ENCODE measurements around the gene MMP23B.

GRCh38 chr1:1626207-1627141 is 5.5 kb upstream of the MMP23B start:
- TF ChIP-seq CTCF (conservative IDR thresholded peaks at IDR 0.05 in 1 of 2, IDR thresholded peaks at IDR 0.05 in 1 of 2; ENCODE audit: extremely low read depth in 1 of 2, insufficient read depth in 1 of 2, low read depth in 1 of 2, low read length in 2 of 2), result no peak
- TF ChIP-seq EZH2 (IDR thresholded peaks at IDR 0.05; ENCODE audit: borderline replicate concordance, low read length), result no peak
